GM19328 (cell line): ENCODE data around the gene PCDHAC1.

Experiments used
- ATAC-seq: cut with Tn5 transposase; IDR thresholded peaks from one replicate; pipeline ENCODE4 v1.9.1; 2021; ENCODE audit warnings: mild to moderate bottlenecking, moderate library complexity; ENCODE audit not compliant: unreplicated experiment

Gene PCDHAC1

GRCh38 chr5:140967226-140967893 is 41.3 kb downstream of the PCDHAC1 start:
- ATAC-seq: no peak

DNA sequence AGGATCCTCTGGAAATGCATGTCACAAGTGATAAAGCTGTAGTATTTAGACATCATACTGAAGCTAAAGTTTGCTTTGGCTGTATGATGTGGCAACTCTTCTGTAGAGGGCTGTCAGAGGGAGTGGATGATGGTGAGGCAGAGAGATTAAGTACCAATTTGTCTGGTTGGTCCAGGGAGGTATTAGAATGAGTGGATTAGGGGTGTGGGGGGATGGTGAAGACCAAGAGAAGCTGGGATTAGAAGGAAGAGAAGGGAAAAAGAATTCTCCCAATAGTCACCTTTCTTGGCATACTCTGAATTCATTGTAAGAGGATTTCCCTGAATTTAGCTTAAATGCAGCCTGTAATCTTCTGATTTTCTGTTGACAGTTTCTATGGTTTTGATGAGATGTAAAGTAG is 43.8 kb downstream of the PCDHAC1 start:
- no peak for ATAC-seq

DNA sequence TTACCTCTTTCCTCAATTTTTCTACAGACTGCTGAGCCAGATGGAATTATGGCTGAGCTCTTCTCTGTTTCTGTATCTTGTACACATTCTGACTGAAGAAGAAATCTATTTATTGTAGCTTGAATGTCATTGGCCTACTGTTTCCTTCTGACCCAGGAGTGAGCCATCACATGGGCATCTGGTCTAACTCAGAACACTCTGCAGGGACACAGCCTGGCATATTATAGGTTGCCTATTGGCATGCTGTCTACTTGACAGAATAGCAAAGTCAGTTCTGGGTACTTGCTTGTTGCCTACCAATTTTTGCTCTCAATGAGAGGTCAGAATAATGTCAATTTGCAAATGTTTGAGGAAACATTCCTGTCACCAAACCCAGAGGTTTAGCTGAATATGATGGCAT is 47.5 kb downstream of the PCDHAC1 start:
- no peak for ATAC-seq

- ATAC-seq: no peak
Observed at GRCh38 chr5:140977003-140977402, 50.9 kb downstream of the PCDHAC1 start.

DNA sequence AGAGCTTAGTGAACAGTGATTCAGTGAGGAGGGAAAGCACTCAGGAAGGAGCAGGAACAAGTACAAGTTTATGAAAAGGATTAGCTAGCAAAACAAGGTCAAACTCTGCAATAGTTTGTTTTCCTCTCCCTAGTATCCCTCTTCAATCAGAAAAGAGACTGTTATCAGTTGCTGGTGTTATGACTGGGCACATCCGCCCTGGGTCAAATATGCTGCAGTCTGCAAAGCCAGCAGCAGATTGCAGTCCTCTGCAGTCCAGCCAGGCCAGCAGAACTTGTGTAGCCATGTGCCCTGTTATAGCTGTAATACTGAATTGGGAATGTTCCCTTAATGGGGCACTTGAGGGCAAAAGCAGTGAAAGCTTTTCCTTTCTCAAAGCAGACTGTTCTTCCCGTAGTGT is 52.2 kb downstream of the PCDHAC1 start:
- no peak for ATAC-seq

GRCh38 chr5:140978983-140979382 is 52.9 kb downstream of the PCDHAC1 start:
- no peak for ATAC-seq
